ENCODE results near the gene SCYL1. TPM values are rescaled to one million over a fixed set of nuclear protein-coding genes. Genes with fewer than 3 reads are reported as not detected.
A peak's percentile ranks its signal among the peaks of the same experiment; 100 is the strongest.

SCYL1 gene
- total RNA-seq: 70.0 and 75.7 TPM in 2 replicates

DNA sequence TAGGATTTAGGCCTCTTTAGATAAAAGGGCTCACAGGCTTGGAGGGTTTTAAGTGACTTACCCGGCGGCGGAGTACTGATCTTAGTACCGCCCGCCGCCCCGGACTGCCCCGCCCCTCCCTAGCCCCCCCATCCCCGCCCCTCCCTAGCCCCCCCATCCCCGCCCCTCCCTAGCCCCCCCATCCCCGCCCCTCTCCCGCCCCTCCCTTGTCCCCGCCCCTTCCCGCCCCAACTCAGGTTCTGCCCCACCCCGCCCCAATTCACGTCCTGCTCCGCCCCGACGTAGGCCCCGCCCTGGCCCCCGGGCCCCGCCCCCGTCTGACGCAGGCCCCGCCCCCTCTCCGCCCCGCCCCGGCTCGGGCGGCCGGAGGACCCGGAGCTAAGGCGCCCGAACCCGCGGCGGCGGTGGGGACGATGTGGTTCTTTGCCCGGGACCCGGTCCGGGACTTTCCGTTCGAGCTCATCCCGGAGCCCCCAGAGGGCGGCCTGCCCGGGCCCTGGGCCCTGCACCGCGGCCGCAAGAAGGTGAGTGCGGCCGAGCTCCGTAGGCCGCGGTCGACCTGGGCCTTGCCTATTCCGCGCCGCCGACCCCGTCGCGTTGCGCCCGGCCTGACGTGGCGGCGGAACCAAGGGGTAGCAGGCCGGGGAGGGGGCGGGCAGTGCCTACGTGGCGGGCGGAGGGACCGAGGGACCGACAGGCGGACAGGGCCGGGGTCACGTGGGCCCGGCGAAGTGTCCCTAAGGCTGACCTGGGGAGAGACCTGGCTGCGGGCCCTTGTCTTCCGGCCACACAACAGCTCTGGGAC is at the start of gene SCYL1:
SCYL1 (plus strand) TSS at position 343 of the 805 bp plus-strand sequence; CDS start at position 414, 71 bp downstream.
- ChIA-PET POLR2A (interaction anchor here (0.6 to 4.5 kb wide), 29 partner anchors 11 to 360 kb away, joined by 3 to 37 read pairs (median 4); partner anchors contain the start of genes DPF2, EHBP1L1, MALAT1 and NEAT1), CTCF (interaction anchor here (1.1 to 3.6 kb wide), 3 partner anchors 16 to 334 kb away, joined by 3 to 12 read pairs (median 4); partner anchors contain the start of gene PCNX3)
- DNase-seq (peak; percentile 78), ATAC-seq (ENCODE audit: low read depth) (peak; percentile 95)
- no peaks in the 10 kb centered on the region for H3K27me3 Mint-ChIP-seq
- intact Hi-C loops (cut with micrococcal nuclease): loop anchor here (1.0 kb wide), 1 partner anchor 15 kb away; no protein-coding TSS in a partner anchor
- H3K9me3 Mint-ChIP-seq: no peaks in the 10 kb centered on the region
- peak within 1 kb of the TSS; percentile 66 for H3K27ac Mint-ChIP-seq
- H3K4me3 Mint-ChIP-seq: peak within 1 kb of the TSS; percentile 81
- no peak for TF ChIP-seq CTCF (IDR thresholded peaks at IDR 0.05)
- H3K36me3 Mint-ChIP-seq (ENCODE audit: low read depth): peaks cover 27% of the 10 kb centered on the region
- H3K4me1 Mint-ChIP-seq: peaks cover 47% of the 10 kb centered on the region

GRCh38 chr11:65476632-65477148 is 48.2 kb upstream of the SCYL1 start:
- CTCF ChIA-PET: interaction anchor here (0.9 to 1.0 kb wide), 2 partner anchors 54 to 61 kb away, joined by 3 read pairs; partner anchors contain the start of gene NEAT1
- H3K27me3 Mint-ChIP-seq: no peaks in the 10 kb centered on the region
- intact Hi-C loops (cut with micrococcal nuclease): loop anchor here (1.0 to 2.0 kb wide), 4 partner anchors 12 to 94 kb away; partner anchors contain the start of gene SLC25A45
- peak overlapping the region; percentile 96 for H3K4me3 Mint-ChIP-seq
- peaks cover 29% of the 10 kb centered on the region for H3K4me1 Mint-ChIP-seq
- TF ChIP-seq CTCF (IDR thresholded peaks at IDR 0.05): no peak
- H3K27ac Mint-ChIP-seq: peak overlapping the region; percentile 93
- POLR2A ChIA-PET: interaction anchor here (0.7 to 25.9 kb wide), 17 partner anchors 12 to 111 kb away, joined by 3 to 1949 read pairs (median 10); partner anchors contain the start of genes MALAT1, NEAT1 and SLC25A45
- H3K36me3 Mint-ChIP-seq (ENCODE audit: low read depth): peaks cover 4% of the 10 kb centered on the region
- no peaks in the 10 kb centered on the region for H3K9me3 Mint-ChIP-seq
- DNase-seq (no peak), ATAC-seq (ENCODE audit: low read depth) (no peak)

GRCh38 chr11:65477149-65477965 is 47.5 kb upstream of the SCYL1 start:
- no peaks in the 10 kb centered on the region for H3K9me3 Mint-ChIP-seq
- DNase-seq: peak; percentile 92
- ChIA-PET POLR2A (interaction anchor here (0.6 to 25.9 kb wide), 21 partner anchors 8 to 234 kb away, joined by 3 to 1949 read pairs (median 9); partner anchors contain the start of genes MALAT1, NEAT1 and SLC25A45), CTCF (interaction anchor here (0.7 to 1.5 kb wide), 4 partner anchors 16 to 55 kb away, joined by 3 to 5 read pairs (median 3); partner anchors contain the start of gene NEAT1)
- H3K4me3 Mint-ChIP-seq: peak overlapping the region; percentile 96
- H3K27me3 Mint-ChIP-seq: no peaks in the 10 kb centered on the region
- peaks cover 4% of the 10 kb centered on the region for H3K36me3 Mint-ChIP-seq (ENCODE audit: low read depth)
- peaks cover 24% of the 10 kb centered on the region for H3K4me1 Mint-ChIP-seq
- peak; percentile 86 for ATAC-seq (ENCODE audit: low read depth)
- no peak for TF ChIP-seq CTCF (IDR thresholded peaks at IDR 0.05)
- intact Hi-C loops (cut with micrococcal nuclease): loop anchor here (1.0 to 2.0 kb wide), 4 partner anchors 11 to 95 kb away; partner anchors contain the start of gene SLC25A45
- peak overlapping the region; percentile 99 for H3K27ac Mint-ChIP-seq

DNA sequence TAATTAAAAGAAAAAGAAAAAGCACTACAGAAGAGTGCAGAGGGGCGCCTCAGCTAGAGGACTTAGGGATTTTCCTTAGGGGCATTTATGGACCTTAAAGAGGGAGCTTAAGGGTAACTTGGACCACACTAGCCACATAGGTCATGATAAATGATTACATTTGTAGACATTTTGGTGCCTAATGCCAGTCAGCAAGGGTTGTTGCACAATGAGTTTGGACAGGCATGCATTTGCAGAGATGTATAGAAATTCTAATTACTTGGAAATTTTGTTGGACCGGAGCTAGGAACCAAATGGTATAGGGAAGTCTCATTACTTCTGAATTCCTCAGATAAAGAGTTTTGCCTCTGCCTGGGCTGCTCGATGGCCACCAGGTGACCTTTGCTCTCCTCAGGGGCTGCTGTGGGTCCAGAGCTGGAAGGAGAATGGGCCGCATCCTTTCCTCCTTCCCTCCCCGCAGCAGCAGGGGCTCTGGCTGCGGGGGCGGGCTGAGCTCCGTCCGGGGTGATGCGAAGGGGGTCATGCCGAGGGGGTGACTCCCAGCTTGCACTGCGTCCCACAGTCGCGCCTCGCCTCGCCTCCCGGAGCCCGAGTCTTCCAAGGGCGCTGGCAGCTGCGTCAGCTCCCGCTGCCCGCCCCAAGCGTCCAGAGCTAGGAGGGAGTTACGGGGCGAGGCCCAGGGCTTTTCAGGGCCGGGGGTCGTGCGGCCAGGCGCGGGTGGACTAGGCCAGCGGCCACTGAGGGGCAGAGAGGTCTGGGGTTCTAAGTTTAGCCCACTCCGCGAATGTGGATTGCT is 46.3 kb upstream of the SCYL1 start:
- no peak overlapping the region for H3K27ac Mint-ChIP-seq

More for the DNA sequence above, 46.3 kb upstream of the SCYL1 start:
- Mint-ChIP-seq H3K27me3 (no peaks in the 10 kb centered on the region), H3K36me3 (ENCODE audit: low read depth) (peaks cover 4% of the 10 kb centered on the region), H3K4me1 (peaks cover 17% of the 10 kb centered on the region), H3K9me3 (no peaks in the 10 kb centered on the region), H3K4me3 (no peak overlapping the region)
- ChIA-PET POLR2A (interaction anchor here (0.6 to 25.9 kb wide), 17 partner anchors 14 to 161 kb away, joined by 3 to 1949 read pairs (median 9); partner anchors contain the start of genes MALAT1, NEAT1 and SLC25A45), CTCF (interaction anchor here (0.8 to 1.9 kb wide), 7 partner anchors 9 to 100 kb away, joined by 3 to 13 read pairs (median 3); partner anchors contain the start of gene MALAT1)
- intact Hi-C loops (cut with micrococcal nuclease): no loop called here
- DNase-seq (no peak), ATAC-seq (ENCODE audit: low read depth) (no peak)
- TF ChIP-seq CTCF (IDR thresholded peaks at IDR 0.05): no peak

Measured in activated B cell treated with CpG ODN at 0.5 μM for 24 hours (primary cell).